H1 (cell line): ENCODE measurements around the gene TTC34. TPM values are rescaled to one million over a fixed set of nuclear protein-coding genes. Genes with fewer than 3 reads are reported as not detected.

ENCODE experiments used
- CTCF ChIA-PET: fragments of 300-600 bp; sonication (Branson Sonifier 250); formaldehyde crosslinking; loops from one replicate; lab custom pipeline; 2021; ENCODE audit not compliant: partially characterized antibody; lab: Charles Lee
- POLR2A ChIA-PET: fragments of 300-600 bp; sonication (Branson Sonifier 250); formaldehyde crosslinking; loops from one replicate; lab custom pipeline; 2021; ENCODE audit warnings: inconsistent platforms; ENCODE audit not compliant: partially characterized antibody; lab: Charles Lee
- DNase-seq, 2 experiments: peaks; one replicate each; pipeline versions ENCODE4 v3.0.0 to v3.0.0-alpha.2; 2010 to 2022; ENCODE audit warnings: low spot score in 2 of 2, low read depth in 1 of 2, mixed read lengths in 1 of 2
- FAIRE-seq: peaks from 2 replicates; lab custom pipeline; 2011; peaks lifted over from hg19 to GRCh38; lab: Jason Lieb, UNC
- H2AFZ ChIP-seq: 2 replicates; pipeline ENCODE4 v1.8.1; 2012; ENCODE audit warnings: low read length, inconsistent platforms
- H2AK5ac ChIP-seq: 2 replicates; pipeline ENCODE4 v1.6.1; 2013; ENCODE audit warnings: low read depth, low read length
- H2BK120ac ChIP-seq: replicated peaks from 2 replicates; pipeline ENCODE3; 2013; ENCODE audit warnings: low read depth, low read length, inconsistent platforms
- H2BK12ac ChIP-seq: 2 replicates; pipeline ENCODE4 v1.6.1; 2013; ENCODE audit warnings: low read depth, low read length
- H2BK15ac ChIP-seq: 2 replicates; pipeline ENCODE4 v1.6.1; 2013; ENCODE audit warnings: low read length
- H2BK20ac ChIP-seq: 2 replicates; pipeline ENCODE4 v1.6.1; 2013; ENCODE audit warnings: low read length
- H2BK5ac ChIP-seq: 2 replicates; pipeline ENCODE4 v1.6.1; 2013; ENCODE audit warnings: low read depth, low read length
- H3K14ac ChIP-seq: 2 replicates; pipeline ENCODE4 v1.6.1; 2013; ENCODE audit warnings: inconsistent platforms; ENCODE audit not compliant: insufficient read length
- H3K18ac ChIP-seq: 2 replicates; pipeline ENCODE4 v1.6.1; 2013; ENCODE audit warnings: low read length; ENCODE audit errors: extremely low read depth
- H3K23ac ChIP-seq: 2 replicates; pipeline ENCODE4 v1.6.1; 2013; ENCODE audit warnings: inconsistent platforms; ENCODE audit not compliant: insufficient read length
- H3K23me2 ChIP-seq: 2 replicates; pipeline ENCODE4 v1.6.1; 2013; ENCODE audit warnings: low read depth, low read length
- H3K27ac ChIP-seq: 2 replicates; pipeline ENCODE4 v1.6.1; 2011; ENCODE audit warnings: low read depth, low read length, inconsistent platforms
- H3K27me3 ChIP-seq, 4 experiments: replicated peaks in 1 of 4; 1 replicate in 1 of 4; 2 replicates in 3 of 4; pipeline versions ENCODE4 v1.6.1 to v1.8.1; 2011 to 2013; ENCODE audit warnings: low read length in 3 of 4, mild to moderate bottlenecking in 3 of 4, inconsistent platforms in 2 of 4, mixed read lengths in 2 of 4, moderate library complexity in 1 of 4; ENCODE audit not compliant: control insufficient read depth in 3 of 4, insufficient read depth in 3 of 4; ENCODE audit errors: extremely low read depth in 1 of 4
- H3K36me3 ChIP-seq, 4 experiments: 2 replicates each; pipeline versions ENCODE4 v1.6.1 to v1.8.1; 2011 to 2013; ENCODE audit warnings: mild to moderate bottlenecking in 4 of 4, low read length in 3 of 4, moderate library complexity in 2 of 4, control low read depth in 1 of 4, inconsistent platforms in 1 of 4; ENCODE audit not compliant: insufficient read depth in 4 of 4, control insufficient read depth in 2 of 4
- H3K4ac ChIP-seq: replicated peaks from 2 replicates; pipeline ENCODE3; 2013; ENCODE audit warnings: low read length, low read depth, mixed read lengths, inconsistent platforms; ENCODE audit not compliant: insufficient read length
- H3K4me1 ChIP-seq, 4 experiments: replicated peaks in 1 of 4; 1 replicate in 1 of 4; 2 replicates in 3 of 4; pipeline versions ENCODE4 v1.6.1 to v1.8.1; 2011 to 2013; ENCODE audit warnings: low read length in 3 of 4, inconsistent platforms in 2 of 4, mixed read lengths in 1 of 4; ENCODE audit not compliant: insufficient read depth in 4 of 4, control insufficient read depth in 3 of 4
- H3K4me2 ChIP-seq, 2 experiments: 2 replicates each; pipeline versions ENCODE4 v1.6.1 to v1.8.1; 2011 to 2013; ENCODE audit warnings: low read depth in 2 of 2, low read length in 2 of 2, control low read depth in 1 of 2, inconsistent platforms in 1 of 2, mild to moderate bottlenecking in 1 of 2; ENCODE audit not compliant: insufficient read depth in 1 of 2
- H3K4me3 ChIP-seq, 4 experiments: fragments of 200-600, 300-600 bp in 1 of 4; sonication (generic), shearing (Covaris generic), sonication (Bioruptor Twin) in 1 of 4; 2 replicates each; pipeline versions ENCODE4 v1.5.1 to v1.8.1; 2011 to 2016; ENCODE audit warnings: low read length in 4 of 4, low read depth in 3 of 4, control low read depth in 2 of 4, inconsistent platforms in 2 of 4, mild to moderate bottlenecking in 2 of 4, mixed read lengths in 1 of 4, moderate library complexity in 1 of 4; ENCODE audit not compliant: insufficient read depth in 2 of 4; ENCODE audit errors: extremely low read depth in 1 of 4
- H3K56ac ChIP-seq: replicated peaks from 2 replicates; pipeline ENCODE3; 2013; ENCODE audit warnings: low read depth, mild to moderate bottlenecking, mixed read lengths, low read length, inconsistent platforms; ENCODE audit not compliant: insufficient read length
- H3K79me1 ChIP-seq: 2 replicates; pipeline ENCODE4 v1.6.1; 2013; ENCODE audit warnings: low read depth, low read length, control low read depth
- H3K79me2 ChIP-seq, 2 experiments: 2 replicates each; pipeline versions ENCODE4 v1.6.1 to v1.8.1; 2012 to 2013; ENCODE audit warnings: low read length in 2 of 2, mild to moderate bottlenecking in 2 of 2, inconsistent platforms in 1 of 2; ENCODE audit not compliant: insufficient read depth in 2 of 2, control insufficient read depth in 1 of 2
- H3K9ac ChIP-seq, 4 experiments: replicated peaks in 1 of 4; 1 replicate in 1 of 4; 2 replicates in 3 of 4; pipeline versions ENCODE4 v1.6.1 to v1.8.1; 2011 to 2013; ENCODE audit warnings: low read depth in 3 of 4, low read length in 3 of 4, control low read depth in 2 of 4, mild to moderate bottlenecking in 2 of 4, moderate library complexity in 2 of 4, inconsistent platforms in 1 of 4; ENCODE audit errors: extremely low read depth in 1 of 4
- H3K9me3 ChIP-seq, 2 experiments: 2 replicates each; pipeline versions ENCODE4 v1.6.1 to v1.8.1; 2012 to 2013; ENCODE audit warnings: mild to moderate bottlenecking in 2 of 2, moderate library complexity in 2 of 2, control low read depth in 1 of 2, inconsistent platforms in 1 of 2, low read depth in 1 of 2, low read length in 1 of 2, mixed read lengths in 1 of 2; ENCODE audit not compliant: insufficient read depth in 2 of 2
- H4K20me1 ChIP-seq, 2 experiments: replicated peaks in 1 of 2; 2 replicates each; pipeline versions ENCODE3 to v1.8.1; 2011 to 2013; ENCODE audit warnings: inconsistent platforms in 2 of 2, low read length in 2 of 2, mild to moderate bottlenecking in 1 of 2; ENCODE audit not compliant: insufficient read depth in 2 of 2, control insufficient read depth in 1 of 2
- H4K5ac ChIP-seq: 2 replicates; pipeline ENCODE4 v1.6.1; 2013; ENCODE audit warnings: low read length, low read depth, mixed read lengths, inconsistent platforms; ENCODE audit not compliant: insufficient read length
- H4K8ac ChIP-seq: 2 replicates; pipeline ENCODE4 v1.8.0; 2013; ENCODE audit warnings: mild to moderate bottlenecking, moderate library complexity, low read length, inconsistent platforms; ENCODE audit not compliant: insufficient read depth; ENCODE audit errors: extremely low read depth
- H4K91ac ChIP-seq: replicated peaks from 2 replicates; pipeline ENCODE3; 2013; ENCODE audit warnings: low read length, mixed read lengths, inconsistent platforms; ENCODE audit not compliant: insufficient read length
- BACH1 ChIP-seq: IDR thresholded peaks from 2 replicates; pipeline ENCODE4 v1.6.1; 2012; ENCODE audit warnings: low read length, improper control_type of control experiment
- BRCA1 ChIP-seq: IDR thresholded peaks from 2 replicates; pipeline ENCODE4 v1.6.1; 2012; ENCODE audit warnings: low read depth, low read length, improper control_type of control experiment
- CBX8 ChIP-seq: fragments of 300-800, 300-1000 bp; sonication (generic); IDR thresholded peaks from 2 replicates; pipeline ENCODE4 v1.7.1; 2016; ENCODE audit warnings: low read depth, low read length, borderline replicate concordance
- EGR1 ChIP-seq: IDR thresholded peaks from 2 replicates; pipeline ENCODE4 v1.6.1; 2011; ENCODE audit warnings: low read depth, low read length, borderline replicate concordance
- KDM4A ChIP-seq: IDR thresholded peaks from one replicate; pipeline ENCODE4 v1.7.1; 2012; ENCODE audit warnings: low read depth, mild to moderate bottlenecking, moderate library complexity, low read length, inconsistent platforms; ENCODE audit not compliant: severe bottlenecking
- KDM5A ChIP-seq: fragments of 200-600 bp; IDR thresholded peaks from 2 replicates; pipeline ENCODE4 v1.7.1; 2012; ENCODE audit warnings: mild to moderate bottlenecking, low read length, inconsistent platforms, mixed read lengths
- NRF1 ChIP-seq: IDR thresholded peaks from 2 replicates; pipeline ENCODE4 v1.6.1; 2011; ENCODE audit warnings: mild to moderate bottlenecking, low read depth, low read length, improper control_type of control experiment
- SRF ChIP-seq: IDR thresholded peaks from 2 replicates; pipeline ENCODE4 v1.6.1; 2011; ENCODE audit warnings: mild to moderate bottlenecking, low read depth, low read length, moderate library complexity
- TAF7 ChIP-seq: optimal IDR thresholded peaks from 2 replicates; pipeline ENCODE3; 2011; ENCODE audit warnings: low read depth, mild to moderate bottlenecking, inconsistent platforms, low read length, moderate library complexity, borderline replicate concordance
- WGBS, 2 experiments: shearing (Covaris generic) in 1 of 2; methylation state at CpG; one replicate each; pipeline versions ENCODE4 v1.1.6 to v1.1.7; 2013 to 2015; ENCODE audit warnings: low lambda C conversion rate in 2 of 2, mixed read lengths in 2 of 2, inconsistent platforms in 1 of 2, low coverage in 1 of 2, missing lambda C conversion rate in 1 of 2; ENCODE audit not compliant: insufficient replicate concordance in 2 of 2, insufficient coverage in 1 of 2, insufficient read length in 1 of 2; ENCODE audit errors: extremely low coverage in 1 of 2, missing lambda C conversion rate in 1 of 2; 5-methylcytosine and 5-hydroxymethylcytosine counted together
- polyA plus RNA-seq, 7 experiments: library from polyadenylated mRNA; depleted of rRNA in 3 of 7; stranded (reverse) in 5 of 7; unstranded in 2 of 7; fragments of >200 nt in 5 of 7; fragments of 200-250 nt in 2 of 7; gene quantifications; 1 replicate in 5 of 7; 2 replicates in 1 of 7; 4 replicates in 1 of 7; pipeline versions ENCODE4 v1.2.1 to v1.2.3, GENCODE V29; 2011 to 2013; ENCODE audit warnings: missing spikeins in 2 of 7, mixed read lengths in 2 of 7
- total RNA-seq: library from RNA; stranded (reverse); fragmentation: NEBNext Ultra II Directional; extraction: Animal tissue kit (Norgen Biotek cat#: 25700); gene quantifications from 2 replicates; pipeline ENCODE4 v1.2.1, GENCODE V29; 2021
- TF ChIP-seq, protein P1 (sequence below): IDR thresholded peaks from 2 replicates; pipeline ENCODE4 v1.6.1; 2012; ENCODE audit warnings: low read length, inconsistent platforms

The TTC34 gene
- total and polyA plus RNA-seq, 2 of the 8 experiments (the other 6 are each of a cell fraction or from before 2014, with no cell fraction given): 0.23 to 0.50 TPM

- peaks cover 0 to 7% (median 3%) of the 10 kb centered on the region in 4 experiments; a peak in 5 of 7 replicates for H3K4me1 ChIP-seq
- TF ChIP-seq KDM5A (no peak), NRF1 (no peak), EGR1 (no peak), KDM4A (no peak), CBX8 (no peak), BACH1 (no peak), BRCA1 (no peak), SRF (no peak), TAF7 (no peak)
- TF ChIP-seq, protein P1, sequence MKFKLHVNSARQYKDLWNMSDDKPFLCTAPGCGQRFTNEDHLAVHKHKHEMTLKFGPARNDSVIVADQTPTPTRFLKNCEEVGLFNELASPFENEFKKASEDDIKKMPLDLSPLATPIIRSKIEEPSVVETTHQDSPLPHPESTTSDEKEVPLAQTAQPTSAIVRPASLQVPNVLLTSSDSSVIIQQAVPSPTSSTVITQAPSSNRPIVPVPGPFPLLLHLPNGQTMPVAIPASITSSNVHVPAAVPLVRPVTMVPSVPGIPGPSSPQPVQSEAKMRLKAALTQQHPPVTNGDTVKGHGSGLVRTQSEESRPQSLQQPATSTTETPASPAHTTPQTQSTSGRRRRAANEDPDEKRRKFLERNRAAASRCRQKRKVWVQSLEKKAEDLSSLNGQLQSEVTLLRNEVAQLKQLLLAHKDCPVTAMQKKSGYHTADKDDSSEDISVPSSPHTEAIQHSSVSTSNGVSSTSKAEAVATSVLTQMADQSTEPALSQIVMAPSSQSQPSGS: no peak
- ChIA-PET CTCF (interaction anchor here (0.7 kb wide), 1 partner anchor 11 kb away, joined by 3 read pairs; no protein-coding TSS in a partner anchor), POLR2A (no interaction called here)
- H2AFZ ChIP-seq: no peak overlapping the region
- 88% methylated on average over 13 of the region's 13 CpGs; no CpG with 5 or more reads in 1 of the 2 experiments for WGBS, 2 experiments
- no peak overlapping the region for H2BK5ac ChIP-seq
- H3K14ac ChIP-seq: no peak overlapping the region
- FAIRE-seq (no peak), DNase-seq (no peak)
- H2BK15ac ChIP-seq: no peak overlapping the region
- no peak overlapping the region for H4K5ac ChIP-seq
- H3K36me3 ChIP-seq: no peaks in the 10 kb centered on the region
- peaks cover 17 to 40% (median 29%) of the 10 kb centered on the region in 4 experiments for H3K27me3 ChIP-seq
- no peak overlapping the region for H2BK12ac ChIP-seq
- no peak overlapping the region for H3K56ac ChIP-seq
- H4K20me1 ChIP-seq: peaks cover 0 to under 1% of the 10 kb centered on the region in 2 experiments
- H4K91ac ChIP-seq: no peak overlapping the region
- H3K23ac ChIP-seq: no peak overlapping the region
- no peak overlapping the region for H2AK5ac ChIP-seq
- H3K23me2 ChIP-seq: peaks cover 6% of the 10 kb centered on the region; the same call in 1 of the 2 replicates
- H3K18ac ChIP-seq: no peak overlapping the region
- H3K9me3 ChIP-seq: peaks cover 0 to 6% of the 10 kb centered on the region in 2 experiments; a peak in 3 of 4 replicates
- no peak overlapping the region for H3K27ac ChIP-seq
- no peak overlapping the region for H4K8ac ChIP-seq
- no peak overlapping the region; a peak in 2 of 7 replicates for H3K9ac ChIP-seq
- no peak overlapping the region for H2BK120ac ChIP-seq
- no peak overlapping the region for H3K4me2 ChIP-seq
- no peak overlapping the region for H3K4ac ChIP-seq
- no peaks in the 10 kb centered on the region for H3K79me1 ChIP-seq
- no peaks in the 10 kb centered on the region for H3K79me2 ChIP-seq
- H3K4me3 ChIP-seq: no peak overlapping the region
- no peak overlapping the region for H2BK20ac ChIP-seq
Observed at GRCh38 chr1:2624735-2625300, 176.7 kb downstream of the TTC34 start.
